ENCODE data around the gene RTN4IP1.

DNA sequence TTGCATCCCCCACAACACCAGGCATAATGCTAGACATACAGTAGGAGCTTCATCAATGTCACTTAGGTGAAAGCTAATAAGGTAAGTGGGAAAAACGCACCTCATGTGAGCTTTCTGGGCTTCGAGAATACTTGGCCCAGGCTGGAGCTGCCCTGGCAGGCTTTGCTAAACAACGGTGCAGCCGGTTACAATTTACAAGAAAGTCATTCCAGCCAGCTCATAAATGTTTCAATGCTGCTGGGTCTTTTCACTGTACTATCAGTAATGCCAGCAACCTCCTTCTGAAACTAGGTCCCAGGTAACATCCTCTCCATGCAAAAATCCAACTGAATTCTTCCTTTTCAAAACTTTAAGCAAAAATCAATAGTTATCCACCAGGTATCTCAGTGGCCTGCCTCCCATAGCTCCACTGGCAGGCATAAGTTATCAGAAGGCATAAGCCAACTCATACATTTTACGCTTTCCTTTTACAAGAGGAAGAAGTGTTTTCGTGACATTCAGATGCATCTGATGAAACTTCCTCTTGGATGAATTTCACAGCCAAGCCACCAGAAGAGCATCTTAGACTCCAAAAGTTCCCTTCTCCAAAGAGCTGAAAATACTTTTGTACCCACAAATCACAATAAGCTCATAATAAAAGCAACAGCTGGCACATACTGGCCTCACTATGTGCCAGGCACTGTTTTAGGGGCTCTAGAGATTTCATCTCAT lies 56.3 kb downstream of the RTN4IP1 start:
- TF ChIP-seq, protein P1, sequence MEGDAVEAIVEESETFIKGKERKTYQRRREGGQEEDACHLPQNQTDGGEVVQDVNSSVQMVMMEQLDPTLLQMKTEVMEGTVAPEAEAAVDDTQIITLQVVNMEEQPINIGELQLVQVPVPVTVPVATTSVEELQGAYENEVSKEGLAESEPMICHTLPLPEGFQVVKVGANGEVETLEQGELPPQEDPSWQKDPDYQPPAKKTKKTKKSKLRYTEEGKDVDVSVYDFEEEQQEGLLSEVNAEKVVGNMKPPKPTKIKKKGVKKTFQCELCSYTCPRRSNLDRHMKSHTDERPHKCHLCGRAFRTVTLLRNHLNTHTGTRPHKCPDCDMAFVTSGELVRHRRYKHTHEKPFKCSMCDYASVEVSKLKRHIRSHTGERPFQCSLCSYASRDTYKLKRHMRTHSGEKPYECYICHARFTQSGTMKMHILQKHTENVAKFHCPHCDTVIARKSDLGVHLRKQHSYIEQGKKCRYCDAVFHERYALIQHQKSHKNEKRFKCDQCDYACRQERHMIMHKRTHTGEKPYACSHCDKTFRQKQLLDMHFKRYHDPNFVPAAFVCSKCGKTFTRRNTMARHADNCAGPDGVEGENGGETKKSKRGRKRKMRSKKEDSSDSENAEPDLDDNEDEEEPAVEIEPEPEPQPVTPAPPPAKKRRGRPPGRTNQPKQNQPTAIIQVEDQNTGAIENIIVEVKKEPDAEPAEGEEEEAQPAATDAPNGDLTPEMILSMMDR (IDR thresholded peaks at IDR 0.05) = no peak
- no peak for TF ChIP-seq POLR2A (IDR thresholded peaks at IDR 0.05)
- no peak for TF ChIP-seq POLR2AphosphoS5 (IDR thresholded peaks at IDR 0.05)

Measured in breast epithelium (tissue), 3 donors.